HuH-7 (cell line): ENCODE measurements around the gene CRYGC.
"Not testable (repeated sequence)": the region's sequence is repeated elsewhere in the genome, so short reads cannot be mapped to it uniquely, and the experiment has no call there.

Experiments
- DNase-seq: peaks from one replicate; pipeline ENCODE4 v3.0.0; 2011; ENCODE audit warnings: low spot score

CRYGC gene, protein sequence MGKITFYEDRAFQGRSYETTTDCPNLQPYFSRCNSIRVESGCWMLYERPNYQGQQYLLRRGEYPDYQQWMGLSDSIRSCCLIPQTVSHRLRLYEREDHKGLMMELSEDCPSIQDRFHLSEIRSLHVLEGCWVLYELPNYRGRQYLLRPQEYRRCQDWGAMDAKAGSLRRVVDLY

DNA sequence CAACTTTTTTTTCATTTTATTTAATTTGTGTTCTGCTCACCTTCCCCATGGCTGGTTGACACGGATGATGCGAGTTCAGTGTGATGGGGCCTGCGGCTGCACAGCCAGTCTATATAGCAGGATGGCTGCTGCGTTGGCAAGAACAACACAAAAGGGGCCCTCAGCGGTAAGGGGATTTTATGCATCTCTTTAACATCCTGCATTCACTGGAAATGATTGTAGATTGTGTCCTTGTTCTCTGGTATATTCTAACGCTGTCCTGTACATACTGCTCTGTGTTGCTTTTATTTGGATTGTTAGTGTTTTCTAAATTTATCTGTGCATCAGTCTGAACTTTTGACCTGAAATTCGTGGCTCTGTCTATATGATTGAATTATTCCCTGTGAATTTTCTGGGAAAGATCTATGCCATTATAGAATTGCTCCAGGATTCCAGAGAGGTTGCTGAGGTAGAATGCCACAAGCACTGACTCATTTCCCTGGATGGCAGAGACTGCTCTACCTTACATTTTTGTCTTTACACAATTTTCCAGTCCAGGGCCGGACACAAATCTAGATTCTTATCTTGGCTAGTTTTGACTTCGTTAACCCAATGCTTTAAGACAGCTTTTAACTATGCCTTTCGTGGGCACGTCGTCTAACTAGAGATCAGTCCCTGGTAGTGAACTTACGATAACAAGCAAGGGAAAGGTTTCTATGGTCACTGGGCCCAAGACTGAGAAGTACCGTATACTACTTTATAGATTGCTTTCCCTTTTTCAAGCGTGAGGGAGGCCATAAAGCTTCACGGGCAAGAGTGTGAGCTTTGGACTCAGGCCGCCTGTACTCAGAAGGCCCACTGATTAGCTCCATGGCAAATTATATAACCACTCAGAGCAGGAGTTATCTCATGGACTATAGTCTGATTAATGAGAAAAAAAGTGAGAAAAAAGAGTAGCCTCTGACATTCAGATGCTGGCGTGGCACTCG, at the start of gene CRYGC:
CRYGC (minus strand) TSS at position 85 of the 968 bp plus-strand sequence; CDS start at position 49, 36 bp downstream.
- no peak for DNase-seq

DNA sequence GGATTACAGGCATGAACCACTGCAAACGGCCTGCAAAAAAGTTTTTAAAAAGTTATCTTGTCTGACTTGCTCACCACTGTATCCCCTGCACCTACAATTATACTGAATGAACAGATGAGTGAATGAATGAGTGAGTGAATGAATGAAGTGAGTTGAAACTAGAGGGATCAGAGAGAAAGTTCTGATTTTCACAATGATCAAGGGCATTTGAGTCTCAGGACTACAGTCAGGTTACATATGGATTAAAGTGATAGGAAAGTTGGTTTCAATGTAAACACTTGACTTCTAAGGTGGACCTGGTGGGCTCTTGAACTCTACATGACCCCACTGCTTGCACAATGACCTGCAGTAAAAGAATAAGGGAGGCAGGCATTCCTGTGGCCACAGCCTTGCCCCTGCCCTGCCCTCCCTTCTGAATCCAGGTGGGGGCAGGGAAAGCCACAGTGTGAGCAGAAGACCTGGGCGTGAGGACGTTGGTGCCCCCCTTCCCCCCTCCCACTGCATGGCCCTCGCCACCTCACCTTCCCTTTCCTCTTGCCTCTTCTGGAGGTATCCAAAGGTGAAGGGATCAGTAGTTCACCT, 49.5 kb upstream of the CRYGC start:
- DNase-seq, result peak; percentile 47

DNA sequence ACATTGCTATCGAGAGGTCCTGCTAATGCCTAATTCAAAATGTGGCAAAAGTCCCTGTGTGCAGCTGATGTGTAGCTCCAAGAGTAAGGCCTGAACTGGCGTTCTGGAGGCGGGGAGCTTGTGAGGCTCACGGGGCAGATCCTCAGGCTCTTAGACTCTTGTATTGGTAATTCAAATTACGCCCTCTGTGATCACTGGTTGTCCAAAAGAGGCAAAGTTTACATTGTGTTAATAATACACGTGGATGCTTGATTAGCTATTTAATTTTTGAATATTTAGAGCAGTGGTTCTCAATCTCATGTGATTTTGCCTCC, 46.2 kb upstream of the CRYGC start:
- no peak for DNase-seq

GRCh38 chr2:208175069-208175839, 45.6 kb upstream of the CRYGC start:
- DNase-seq, result peak; percentile 78

GRCh38 chr2:208174144-208174543, 44.5 kb upstream of the CRYGC start:
- no peak for DNase-seq

DNA sequence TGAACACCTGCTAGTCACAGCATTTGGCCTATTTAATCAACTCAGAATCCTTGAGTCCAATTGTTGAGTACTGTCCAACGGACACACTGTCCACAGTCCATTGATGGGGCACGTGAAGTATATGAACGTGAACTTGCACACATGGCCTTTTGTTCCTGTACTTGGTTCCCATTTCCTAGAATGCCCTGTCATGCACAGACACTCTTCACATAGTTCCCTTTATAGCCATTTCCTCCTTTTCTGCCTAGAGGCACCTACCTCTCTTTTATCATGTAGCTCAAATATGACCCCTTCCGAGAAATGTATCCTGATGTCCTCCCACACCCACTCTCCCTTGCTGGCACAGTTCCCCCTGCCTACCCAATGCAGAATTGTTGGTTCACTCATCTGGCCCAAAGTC, 42.5 kb upstream of the CRYGC start:
- no peak for DNase-seq

DNA sequence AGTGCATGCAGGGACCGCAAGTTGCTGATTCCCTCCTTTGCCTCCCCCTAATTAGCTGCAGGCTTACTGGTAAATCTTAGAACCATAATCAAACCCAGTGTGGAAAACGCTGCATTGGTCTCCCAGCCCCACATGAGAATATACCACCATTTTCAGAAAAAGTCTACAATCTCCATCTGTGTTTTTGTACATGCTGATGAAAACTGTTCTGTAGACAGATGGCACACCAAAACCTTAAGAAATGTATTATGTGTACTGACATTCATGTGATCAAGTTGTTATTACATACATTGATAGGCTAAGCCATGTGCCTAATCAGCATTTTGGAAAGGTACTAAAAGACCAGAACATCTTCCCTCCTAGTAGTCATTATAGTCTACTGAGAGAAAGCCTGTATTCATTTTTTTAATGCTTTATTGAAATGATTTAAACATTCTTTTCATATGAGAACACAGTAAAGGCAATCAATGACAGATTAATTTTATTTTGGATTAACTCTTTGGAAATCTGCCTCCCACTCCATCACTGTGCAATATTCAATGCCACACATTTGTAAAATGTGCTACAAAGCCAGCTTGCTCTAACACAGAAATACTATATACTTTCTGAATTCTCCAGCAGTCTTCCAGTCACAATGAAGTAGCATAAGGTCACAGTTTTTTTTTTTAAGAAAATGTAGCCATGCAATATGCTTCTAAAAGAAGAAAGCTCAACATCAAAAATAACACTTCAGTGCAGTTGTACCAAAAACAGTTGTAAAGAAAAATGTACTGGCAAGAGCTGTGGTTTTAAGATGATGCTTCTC, 35.5 kb upstream of the CRYGC start:
- DNase-seq, result no peak

DNA sequence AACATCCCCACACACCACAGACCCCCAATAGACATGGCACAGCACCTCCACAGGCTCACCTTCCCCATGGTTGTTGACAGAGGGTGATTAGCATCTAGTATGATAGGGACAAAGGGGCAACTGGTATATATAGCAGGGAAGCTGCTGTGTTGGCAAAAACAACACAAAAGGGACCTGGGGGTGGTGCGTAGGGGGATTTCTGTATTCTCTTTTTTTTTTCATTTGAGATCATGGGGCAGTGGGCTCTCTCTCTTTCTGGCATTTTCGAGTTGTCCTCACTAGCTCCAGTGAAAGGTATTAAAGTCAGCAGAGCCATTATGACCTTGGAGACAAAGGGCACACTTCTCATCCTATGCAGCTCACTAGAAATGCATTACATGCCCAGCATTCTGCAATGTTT, 33.9 kb upstream of the CRYGC start, which contains the start of gene CRYGA:
CRYGA (minus strand) TSS at position 101 of the 400 bp plus-strand sequence; CDS start at position 68, 33 bp downstream.
- no peak for DNase-seq

DNA sequence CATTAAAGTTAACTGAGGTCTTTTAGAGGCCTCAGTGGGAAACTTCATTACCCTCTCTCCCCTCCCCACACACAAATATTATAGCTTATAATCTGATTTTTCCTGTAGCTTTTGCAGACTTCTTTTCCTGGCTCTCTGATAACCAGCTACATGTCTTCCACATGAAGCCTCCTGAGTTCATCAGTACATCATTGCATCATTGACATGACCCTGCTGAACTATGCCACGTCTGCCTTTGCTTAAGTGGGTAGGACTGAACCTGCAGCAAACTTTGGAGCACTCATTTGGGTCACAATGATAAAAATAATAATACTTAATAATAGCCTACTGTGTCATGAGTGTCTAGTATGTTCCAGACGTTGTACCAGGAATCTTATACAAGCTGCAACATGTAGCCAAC, 26.8 kb upstream of the CRYGC start:
- no peak for DNase-seq

- DNase-seq, result no peak
Observed at GRCh38 chr2:208153156-208153555, 23.5 kb upstream of the CRYGC start.

DNA sequence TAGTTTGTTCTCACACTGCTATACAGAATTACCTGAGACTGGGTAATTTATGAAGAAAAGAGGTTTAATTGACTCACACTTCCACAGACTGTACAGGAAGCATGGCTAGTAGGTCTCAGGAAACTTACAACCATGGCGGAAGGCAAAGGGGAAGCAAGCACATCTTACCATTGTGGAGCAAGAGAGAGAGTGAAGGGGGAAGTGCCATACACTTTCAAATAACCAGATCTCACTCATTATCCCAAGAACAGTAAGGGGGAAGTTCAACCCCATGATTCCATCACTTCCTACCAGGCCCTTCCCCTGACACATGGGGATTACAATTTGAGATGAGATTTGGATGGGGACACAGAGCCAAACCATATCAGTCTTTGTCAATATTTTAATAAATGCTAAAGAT, 21.3 kb upstream of the CRYGC start:
- no peak for DNase-seq

DNA sequence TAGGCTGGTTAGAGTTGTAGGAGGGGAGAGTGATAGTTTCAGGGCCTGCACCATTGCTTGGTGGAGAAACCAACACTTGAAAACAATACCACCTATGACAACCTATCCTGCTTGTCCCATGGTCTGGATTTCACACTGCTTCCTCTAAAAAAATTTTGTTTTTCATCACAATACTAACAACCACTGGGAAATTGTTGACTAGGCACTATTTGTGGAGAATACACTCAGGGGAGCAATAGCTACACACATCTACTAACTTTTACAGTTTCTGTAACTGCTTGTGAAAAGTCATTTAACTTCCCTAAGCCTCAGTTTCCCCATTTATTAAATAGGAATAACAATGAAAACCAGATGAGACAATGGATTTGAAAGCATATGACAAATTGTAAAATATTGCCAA, 20.5 kb upstream of the CRYGC start:
- no peak for DNase-seq

DNA sequence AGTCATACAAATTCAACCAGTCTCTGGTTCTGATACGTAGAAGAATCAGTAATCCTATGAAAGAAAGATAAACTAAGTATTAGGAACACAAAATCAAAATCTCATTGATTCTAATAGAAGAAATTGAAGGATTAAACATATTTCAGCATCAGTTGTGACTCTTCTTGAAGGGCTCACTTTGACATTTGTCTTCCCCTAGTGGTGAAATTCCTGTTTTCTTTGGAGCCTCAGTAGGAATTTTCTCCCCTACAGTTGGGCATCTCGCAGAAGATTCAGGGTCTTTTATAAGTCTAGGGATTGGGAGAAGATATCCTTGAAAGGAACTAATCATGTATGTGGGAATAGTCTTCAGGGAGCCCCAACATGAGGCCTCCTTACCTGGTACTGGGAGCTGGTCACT, 19.2 kb upstream of the CRYGC start:
- DNase-seq, result no peak

DNA sequence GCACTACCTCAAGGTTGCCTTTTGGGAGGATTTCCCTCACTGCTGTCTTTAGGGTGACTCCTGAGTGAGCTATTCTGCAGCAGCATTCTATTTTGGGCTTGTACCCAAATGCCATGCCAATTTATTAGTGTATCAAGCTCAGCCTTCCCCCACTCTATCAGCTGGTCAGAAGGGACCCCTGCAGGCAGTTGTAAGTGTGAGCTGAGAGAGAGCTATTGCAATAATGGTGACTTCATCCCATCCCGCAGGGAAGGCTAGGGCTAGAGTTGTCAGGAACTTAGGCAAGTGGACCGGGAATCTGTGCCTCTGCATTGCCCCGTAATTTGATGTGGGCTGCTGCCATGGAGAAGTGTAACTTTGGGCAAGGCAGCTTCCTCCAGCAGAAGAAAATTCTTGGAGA, 18.1 kb upstream of the CRYGC start:
- DNase-seq, result no peak

GRCh38 chr2:208147008-208147407, 17.4 kb upstream of the CRYGC start:
- no peak for DNase-seq

- DNase-seq, result no peak
Observed at GRCh38 chr2:208146006-208146405, 16.4 kb upstream of the CRYGC start, which contains the start of gene CRYGB. Gene CRYGB (minus strand): TSS chr2:208146158. CDS start chr2:208146120, 38 bp downstream.

GRCh38 chr2:208142925-208143799, 13.5 kb upstream of the CRYGC start:
- DNase-seq, result no peak

DNA sequence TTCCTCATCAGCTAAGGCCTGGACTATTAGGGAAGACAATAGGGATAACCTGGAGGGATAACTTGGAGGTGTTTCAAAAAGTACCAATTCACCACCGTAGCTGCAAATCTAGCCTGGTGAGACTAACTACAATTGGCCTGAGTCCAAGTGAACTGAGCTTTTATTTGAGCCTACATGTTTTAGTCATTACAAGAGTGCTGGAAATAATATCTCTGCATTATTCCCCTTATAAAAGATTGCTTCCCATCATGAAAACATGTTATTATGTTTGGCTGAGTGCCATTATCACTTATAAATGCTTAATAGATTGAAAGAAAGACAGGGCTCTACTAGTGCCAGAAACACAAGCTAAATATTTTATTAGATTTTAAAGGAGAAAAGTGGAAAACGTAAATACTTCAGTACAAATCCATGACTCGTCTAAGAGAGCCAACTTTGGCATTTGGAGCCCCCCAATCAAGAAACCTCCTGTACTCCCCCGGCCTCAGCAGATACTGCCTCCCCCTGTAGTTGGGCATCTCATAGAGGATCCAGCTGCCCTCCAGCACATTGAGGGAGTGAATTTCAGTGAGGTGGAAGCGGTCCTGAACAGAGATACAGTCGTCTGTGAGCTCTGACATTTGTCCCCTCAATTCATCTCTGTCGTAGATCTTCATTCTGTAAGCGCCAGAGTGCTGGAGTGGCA, 12.8 kb upstream of the CRYGC start:
- DNase-seq, result no peak

DNA sequence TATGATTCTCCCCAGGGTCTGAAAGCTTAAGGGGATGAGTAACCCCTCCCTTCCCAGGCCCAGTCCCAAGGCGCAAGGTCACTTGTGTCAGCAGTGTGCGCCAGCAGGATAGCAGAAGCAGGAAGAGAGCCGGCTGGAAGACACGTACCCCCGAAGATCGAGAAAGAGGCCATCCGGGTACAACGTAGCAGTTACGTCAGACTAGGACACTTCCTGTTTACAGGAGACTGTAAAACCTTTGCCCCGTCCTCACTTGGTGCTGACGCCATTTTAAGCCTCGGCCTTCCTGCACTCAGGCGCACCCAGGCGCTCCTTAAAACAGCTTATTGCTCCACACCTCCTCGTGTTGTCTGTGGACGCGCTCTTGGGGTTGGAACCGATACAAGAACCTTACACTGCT, 9.8 kb upstream of the CRYGC start:
- no peak for DNase-seq

DNA sequence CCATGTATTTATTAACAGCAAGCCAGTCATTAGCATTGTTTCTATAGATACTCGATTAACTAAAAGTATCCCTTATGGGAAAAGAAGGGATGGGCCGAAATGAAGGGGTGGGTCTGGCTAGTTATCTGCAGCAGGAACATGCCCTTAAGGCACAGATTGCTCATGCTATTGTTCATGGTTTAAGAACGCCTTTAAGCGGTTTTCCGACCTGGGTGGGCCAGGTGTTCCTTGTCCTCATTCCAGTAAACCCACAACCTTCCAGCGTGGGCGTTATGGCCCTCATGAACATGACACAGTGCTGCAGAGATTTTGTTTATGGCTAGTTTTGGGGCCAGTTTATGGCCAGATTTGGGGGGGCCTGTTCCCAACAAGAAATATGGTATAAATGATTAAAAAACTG, 8.7 kb upstream of the CRYGC start:
- DNase-seq, result not testable (repeated sequence)
